Stimulated activated CD4-positive, alpha-beta T cell treated with anti-CD3 and anti-CD28 coated beads, Interleukin-4, amount 100 ng/mL, for 48 hours (primary cell): Measurements from ENCODE around the gene CCKAR.

Source experiments
- DNase-seq, 2 donors: peaks; one replicate each; pipeline ENCODE4 v3.0.0-alpha.2; 2020; ENCODE audit warnings: low read depth in 2 of 2

CCKAR gene

DNA sequence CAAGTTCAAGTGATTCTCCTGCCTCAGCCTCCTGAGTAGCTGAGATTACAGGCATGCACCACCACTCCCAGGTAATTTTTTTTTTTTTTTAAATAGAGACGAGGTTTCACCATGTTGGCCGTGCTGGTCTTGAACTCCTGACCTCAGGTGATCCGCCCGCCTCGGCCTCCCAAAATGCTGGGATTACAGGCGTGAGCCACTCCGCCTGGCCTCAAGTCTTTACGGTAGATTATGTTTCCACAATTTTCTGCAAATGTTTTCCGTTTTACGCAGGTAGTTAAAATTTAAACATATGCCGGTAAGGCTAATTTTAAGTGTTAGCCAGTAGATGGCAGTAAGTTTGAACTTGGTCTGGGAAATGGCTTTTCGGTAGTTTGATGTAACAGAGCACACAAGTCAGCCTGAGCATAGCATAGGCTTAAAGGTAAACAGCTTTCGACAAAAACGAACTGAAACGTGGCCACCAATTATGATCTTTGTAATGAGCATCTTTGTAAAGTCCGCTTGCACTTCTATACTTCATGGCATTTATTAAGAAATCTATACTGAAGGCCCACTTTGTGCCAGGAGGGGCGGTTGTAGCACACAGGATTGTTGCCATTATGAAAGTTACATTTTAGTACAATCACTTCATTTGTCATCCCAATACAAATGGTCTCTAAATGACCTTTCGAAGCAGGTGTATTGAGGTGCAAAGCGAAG is 31.1 kb downstream of the CCKAR start:
- DNase-seq, result no peak

DNA sequence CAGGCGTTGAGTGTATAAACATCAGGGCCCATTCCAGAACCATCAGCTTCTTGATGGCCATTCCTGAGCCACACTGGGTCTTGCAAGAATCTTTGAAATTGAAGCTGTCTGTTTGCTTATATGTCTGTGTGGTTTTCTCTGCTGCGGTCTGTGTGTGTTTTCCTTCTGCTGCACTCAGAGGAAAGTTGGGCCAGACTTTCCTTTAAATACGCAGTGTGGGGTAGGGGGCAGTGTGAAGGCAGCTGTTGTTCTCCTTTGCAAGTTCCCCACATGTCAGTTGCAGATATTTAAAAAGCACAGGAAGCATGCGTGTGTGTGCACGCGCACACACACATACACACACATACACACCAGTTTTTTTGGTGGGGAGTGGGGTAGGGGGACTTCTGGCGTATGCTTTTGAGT is 32.1 kb downstream of the CCKAR start:
- no peak for DNase-seq

DNA sequence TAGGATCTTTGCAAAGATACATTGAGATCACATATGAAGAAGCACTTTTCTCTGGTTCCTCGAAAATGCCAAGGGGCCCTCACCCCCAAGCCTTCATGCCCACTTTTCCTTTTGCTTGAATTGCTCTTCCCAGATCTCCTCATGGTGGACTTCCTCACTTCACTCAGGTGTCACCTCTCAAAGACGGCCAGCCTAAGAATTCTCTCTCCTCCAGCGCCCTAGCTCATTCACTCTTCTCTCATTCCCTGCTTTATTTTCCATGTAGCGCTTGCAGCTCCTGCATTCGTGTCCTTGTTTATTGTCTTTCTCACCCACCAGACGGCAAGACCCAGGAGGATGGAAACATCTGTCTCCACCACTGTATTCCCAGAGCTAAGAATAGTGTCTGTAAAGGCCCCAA is 32.9 kb downstream of the CCKAR start:
- no peak for DNase-seq

DNA sequence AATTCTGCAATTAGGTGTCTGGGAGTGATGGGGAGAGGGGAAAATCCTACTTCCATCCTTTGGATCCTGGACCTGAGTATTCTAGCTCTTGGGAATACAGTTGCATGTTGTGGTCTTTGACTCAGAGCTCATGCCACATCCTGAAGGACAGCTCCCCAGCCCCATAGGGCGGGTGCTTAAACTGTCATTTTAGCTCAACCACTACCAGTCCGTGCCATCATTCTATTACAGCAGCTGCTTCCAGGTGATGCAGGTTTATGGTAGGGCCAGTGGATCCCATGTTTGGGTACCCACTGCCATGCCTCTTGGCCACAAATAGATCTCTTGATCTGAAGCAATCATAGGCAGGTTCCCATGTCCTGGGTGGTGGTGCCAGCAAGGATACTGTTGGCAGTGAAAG is 34.7 kb downstream of the CCKAR start:
- no peak for DNase-seq

DNA sequence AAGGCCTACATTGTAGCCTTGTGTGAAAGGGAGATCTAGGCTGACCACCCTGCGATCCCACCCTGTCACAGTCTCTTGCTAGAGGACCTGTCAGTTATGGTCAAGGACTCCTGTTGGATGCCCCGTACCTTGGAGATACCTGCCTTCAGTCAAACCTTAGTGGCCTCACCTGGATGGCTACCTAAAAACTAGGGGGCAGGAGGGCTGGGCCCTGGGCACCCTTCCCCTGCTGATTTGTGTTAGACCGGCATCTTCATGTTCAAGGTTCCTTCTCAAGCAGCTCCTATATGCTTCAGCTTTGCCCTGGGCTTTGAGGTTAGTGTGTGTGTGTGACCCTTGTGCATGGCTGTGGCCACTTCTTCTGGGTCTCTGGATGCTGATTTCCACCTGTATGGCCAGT is 35.3 kb downstream of the CCKAR start:
- DNase-seq, result no peak

DNA sequence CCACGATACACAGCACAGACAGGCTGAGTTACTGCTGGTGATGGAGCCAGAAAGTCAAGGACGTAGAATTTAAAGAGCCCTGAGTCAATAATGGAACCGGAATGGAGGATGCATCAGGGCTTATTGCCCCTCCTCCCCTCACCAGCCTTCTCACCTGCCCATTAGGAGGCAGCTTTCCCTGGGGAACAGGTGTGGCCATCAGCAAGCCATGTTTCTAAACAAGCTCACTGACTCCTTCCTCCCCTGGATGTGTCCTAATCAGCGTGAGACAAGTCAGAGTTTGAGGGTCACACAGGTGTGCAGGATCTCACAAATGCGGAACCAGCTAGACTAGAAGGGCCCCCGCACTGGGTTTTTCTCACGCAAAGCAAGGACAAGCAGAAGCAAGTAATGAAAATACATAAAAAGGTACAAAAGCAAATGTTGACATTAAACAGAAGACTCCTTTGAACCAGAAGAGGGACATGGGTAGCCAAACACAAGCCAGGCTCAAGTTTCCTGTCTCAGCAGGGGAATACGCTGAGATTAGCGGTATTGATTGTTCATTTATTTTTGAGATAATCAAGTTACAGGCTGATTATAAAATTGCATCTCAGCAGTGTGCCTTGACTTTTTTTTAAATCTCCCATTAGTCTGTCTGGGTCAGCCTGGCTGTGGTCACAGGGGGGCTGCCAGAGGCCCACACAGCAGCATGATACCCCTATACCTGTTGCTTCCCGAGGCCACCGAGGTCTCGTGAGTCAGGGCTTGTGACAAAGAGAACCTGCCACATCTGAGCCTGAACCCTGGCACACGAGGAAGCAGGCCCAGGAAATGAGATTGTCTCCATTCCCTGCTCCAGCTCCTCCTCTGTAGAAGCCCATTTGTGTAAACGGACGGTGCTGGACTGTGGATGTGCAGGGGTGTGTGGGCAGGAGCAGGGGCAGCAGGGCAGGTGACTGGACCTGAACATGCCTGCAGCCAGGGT is 37.4 kb downstream of the CCKAR start:
- DNase-seq, result no peak

DNA sequence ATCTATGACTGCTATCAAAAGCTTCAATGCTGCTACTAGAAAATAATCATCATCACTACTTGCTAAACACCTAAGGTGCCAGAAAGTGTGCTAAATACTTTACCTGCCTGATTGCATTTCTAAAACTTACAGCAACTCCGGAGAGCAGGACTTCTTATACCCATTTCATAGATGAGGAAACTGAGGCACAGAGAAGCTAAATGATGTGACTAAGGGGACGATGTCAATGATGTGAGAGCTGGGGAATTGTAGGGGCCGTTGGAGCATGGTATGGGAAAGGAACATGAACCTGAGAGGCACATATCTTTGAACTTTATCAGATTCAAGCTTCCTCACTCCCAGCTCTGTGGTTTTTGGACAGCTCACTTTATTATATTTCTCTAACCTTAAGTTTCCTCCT is 38.7 kb downstream of the CCKAR start:
- DNase-seq, result no peak

DNA sequence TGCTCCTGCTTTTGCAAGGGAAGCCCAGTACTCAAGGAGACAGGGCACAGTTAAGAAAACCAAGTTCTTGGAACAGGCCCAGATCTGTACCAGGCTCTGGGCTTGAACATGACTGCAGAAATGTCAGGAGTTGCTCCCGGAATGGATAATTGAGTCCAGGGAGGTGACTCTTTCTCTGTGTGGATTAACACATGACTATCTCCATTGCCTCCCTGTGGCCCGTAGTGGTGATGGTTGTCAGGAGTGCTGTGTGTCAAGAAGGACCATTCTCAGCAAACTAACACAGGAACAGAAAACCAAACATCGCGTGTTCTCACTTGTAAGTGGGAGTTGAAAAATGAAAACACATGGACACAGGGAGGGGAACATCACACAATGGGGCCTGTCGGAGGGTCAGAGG is 39.9 kb downstream of the CCKAR start:
- DNase-seq, result no peak

DNA sequence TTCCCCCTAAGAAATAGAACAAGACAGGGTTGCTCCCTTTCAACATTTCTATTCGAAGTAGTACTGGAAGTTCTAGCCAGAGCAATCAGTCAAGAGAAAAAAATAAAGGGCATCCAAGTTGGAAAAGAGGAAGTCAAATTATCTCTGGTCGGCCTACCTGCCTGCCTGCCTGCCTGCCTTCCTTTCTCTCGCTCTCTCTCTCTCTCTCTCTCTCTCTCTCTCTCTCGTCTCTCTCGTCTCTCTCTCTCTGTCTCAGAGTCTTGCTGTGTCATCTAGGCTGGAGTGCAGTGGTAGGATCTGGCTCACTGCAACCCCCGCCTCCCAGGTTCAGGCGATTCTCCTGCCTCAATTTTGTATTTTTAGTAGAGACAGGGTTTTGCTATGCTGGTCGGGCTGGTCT is 42.9 kb downstream of the CCKAR start:
- DNase-seq, result no peak

DNA sequence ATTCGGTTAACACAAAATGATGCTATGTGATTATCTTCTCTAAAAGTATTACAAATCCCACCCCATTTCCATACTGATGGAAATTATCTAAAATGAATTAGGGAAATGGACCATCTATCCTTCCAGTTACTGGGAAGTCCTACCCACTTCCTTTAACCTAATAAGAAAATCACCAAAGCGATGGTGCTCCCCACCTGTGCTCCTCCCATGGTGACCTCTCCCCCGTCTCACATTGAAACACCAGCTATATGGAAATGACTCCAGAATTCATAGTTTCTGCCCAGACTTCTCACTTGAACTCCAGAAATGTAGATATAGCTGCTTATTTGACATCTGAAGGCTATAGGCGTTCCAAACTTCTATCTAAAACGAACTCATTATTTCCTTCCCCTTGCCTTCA is 48.5 kb downstream of the CCKAR start:
- no peak for DNase-seq

DNA sequence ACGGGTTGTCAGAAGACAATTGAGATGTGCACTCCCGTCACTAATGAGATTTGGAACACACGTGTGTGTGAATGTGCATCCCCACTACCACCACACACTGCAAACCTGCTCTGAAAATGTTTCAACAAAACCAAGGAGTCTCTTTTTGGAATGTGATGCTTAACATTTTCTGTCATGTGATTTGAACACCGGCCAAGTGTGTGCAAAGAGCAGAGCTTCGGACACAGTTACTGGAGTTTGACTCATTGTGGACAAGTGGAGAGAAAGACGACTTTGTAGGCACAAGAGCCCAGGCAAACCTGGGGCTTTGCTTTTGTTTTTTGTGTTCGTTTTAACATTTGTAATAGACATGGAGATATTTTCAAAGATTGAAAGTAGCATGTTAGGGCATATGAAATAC is 49.2 kb downstream of the CCKAR start:
- DNase-seq, result no peak

DNA sequence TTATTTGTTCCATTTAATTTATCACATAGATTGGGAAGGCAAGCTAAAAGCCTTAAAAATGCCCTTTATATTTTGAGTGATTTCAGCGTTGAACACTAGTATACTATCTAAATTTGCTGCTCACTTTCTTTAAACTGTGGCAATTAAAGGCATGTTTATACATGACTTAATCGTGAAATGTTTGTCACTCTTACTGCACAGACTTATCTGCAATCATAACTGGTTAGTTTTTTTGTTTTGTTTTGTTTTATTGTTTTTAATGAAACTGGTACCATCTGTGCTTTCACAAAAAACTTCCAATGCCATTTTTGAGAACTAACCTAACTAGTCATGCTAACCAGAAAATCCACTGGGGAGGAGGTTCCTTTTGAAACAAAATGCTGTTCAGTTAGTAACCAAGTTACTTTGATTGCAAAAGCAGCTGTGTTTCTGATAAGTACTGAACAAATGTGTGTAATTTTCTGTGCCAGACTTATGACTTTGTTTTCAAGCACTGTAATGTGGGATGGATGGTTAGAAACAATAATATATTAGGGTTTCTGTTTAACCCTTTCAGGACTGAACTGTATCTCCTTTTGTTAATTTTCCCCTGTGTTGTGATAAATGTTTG is 56.1 kb downstream of the CCKAR start:
- DNase-seq, result no peak

DNA sequence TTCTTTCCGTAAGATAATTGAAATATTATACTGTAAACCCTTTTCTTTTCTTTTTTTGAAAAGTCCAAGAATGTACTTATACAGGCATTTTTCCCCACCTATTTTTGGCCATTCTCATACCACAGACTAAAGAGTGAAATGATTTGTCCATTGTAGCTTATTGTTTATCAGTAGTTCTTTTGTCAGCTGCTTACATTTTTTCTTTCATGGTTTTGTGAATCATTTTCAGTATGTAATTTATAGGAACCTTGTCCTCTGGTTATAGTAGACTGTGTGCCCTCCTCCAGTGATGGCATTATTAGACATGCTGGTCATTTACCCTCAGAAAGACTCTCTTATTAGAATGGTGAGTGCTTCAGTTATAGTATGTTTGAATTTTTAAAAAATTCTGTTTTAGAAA is 56.7 kb downstream of the CCKAR start:
- DNase-seq, result no peak

DNA sequence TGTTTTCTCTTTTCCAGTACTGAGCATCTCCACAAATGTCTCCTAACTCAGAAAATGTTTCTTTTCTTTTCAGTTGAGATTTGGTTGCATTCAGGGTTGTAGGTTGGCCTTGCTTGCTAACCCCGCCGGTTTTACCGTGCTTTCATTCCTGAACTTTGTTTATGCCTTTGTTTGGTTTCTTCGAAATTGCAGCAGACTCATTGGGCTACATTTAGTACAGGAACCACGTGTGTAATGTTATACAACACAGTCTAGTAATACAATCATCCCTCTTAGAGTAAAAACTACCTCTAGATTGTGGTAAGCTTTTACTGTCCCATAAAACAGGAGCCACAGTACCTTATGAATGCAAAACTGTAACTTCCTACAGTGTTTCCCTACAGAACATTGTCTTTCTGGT is 57.9 kb downstream of the CCKAR start:
- DNase-seq, result no peak

DNA sequence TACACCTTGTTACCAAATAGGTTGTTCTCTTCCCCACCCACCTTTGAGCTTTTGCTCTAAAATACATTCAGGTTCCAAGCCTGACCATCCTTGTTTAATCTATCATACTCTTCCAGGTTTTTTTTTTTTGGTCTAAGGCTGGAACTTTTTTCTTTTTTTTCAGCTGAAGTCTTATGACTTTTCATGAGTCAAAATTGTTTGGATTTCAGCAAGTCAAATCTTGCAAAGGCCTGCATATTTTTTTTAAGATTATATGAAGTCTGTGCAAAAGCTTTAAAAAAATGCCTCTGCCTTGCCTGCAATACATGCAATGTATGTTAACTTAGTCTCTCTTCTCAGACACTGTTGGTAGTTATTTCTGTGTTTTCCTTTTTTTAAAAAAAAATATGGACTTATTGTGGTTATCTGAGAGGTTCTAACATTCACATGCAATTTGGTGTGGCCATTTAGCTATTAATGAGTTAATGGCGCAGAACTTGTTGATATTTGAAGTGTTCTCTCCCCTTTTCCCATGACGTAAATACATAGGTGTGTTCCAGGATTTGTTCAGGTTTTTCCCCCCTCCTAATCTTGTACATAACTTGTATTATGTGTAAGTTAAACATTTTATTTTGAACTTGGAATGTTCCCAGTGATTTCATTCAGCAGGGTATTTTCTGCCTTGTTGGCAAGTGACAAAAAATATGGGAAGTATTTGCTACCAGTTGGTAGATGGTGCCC is 58.7 kb downstream of the CCKAR start:
- no peak for DNase-seq
